ENCODE measurements around the gene RNF126.

The RNF126 gene

DNA sequence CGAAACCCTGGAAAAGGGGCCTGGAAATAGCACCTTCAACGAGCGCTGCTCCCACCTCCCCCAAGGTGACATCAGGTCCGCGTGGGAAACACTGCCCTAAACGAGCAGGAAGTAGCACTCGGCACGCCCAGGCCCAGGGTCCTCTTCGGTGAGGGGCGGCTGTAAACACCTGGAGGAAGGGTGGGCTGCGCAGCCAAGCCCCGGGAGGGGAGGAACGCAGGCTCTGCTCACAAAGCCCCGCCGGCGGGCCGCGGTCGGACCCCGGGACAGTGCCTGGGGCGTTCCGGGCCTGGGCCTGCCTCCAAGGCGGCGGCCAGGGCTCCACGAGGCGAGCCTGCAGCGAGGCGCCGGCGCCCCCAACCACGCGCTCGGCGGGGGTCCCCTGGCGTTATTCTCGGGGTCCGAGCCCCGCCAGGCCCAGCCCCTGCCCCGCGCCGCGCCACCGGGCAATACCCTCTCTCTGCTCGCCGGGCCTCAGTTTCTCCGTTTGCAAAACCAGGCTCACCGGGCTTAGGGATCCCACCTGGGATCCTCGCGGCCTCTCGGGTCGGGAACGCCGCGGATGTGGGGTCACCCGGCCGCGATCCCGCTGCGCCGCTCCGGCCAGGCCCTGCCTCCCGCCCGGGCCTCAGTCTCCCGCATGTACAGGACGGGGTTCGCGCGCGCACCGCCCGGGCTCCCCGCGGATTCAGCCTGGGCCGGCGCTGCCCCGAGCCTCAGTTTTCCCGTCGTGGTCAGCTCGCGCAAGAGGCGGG is 630 bp downstream of the RNF126 start:
- DNase-seq (ENCODE audit: low spot score): peak; percentile 70

DNA sequence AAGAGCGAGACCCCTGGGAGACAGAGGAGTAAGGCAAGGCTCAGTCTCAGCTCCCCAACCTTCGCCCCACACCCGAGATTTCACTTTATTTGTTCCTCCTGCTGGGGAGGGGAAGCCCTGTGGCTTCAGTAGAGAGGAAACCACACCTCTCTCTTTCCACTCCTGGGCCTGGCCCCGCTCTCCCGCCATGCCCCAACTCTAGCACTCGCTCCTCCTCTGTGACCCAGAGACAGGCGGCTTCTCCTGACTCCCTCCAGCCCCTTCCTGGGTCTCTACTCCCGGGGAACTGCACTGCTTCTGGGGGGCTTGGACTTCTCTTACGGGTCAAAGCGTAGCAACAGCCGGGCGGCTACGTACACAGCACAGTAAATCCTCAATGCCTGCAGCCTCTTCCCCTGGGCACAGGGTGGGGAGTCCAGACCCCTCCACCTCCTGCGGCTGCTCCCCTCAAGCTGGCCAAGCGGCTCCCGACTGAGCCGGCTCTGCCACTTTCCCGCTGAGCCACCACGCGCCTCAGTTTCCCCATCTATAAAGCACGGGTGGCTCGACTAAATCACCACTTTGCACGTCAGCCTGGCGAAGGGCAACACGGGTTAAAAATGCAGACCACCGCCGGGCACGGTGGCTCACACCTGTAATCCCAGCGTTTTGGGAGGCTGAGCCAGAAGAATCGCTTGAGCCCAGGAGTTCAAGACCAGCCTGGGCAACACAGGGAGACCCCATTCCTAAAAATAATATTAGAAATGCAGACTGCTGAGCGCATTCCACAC is 1.4 kb downstream of the RNF126 start:
- DNase-seq (ENCODE audit: low spot score): peak; percentile 32

GRCh38 chr19:660793-661426 is 2.1 kb downstream of the RNF126 start:
- DNase-seq (ENCODE audit: low spot score): peak; percentile 40

GRCh38 chr19:658916-659839 is 3.8 kb downstream of the RNF126 start:
- no peak for DNase-seq (ENCODE audit: low spot score)

GRCh38 chr19:658059-658839 is 4.8 kb downstream of the RNF126 start:
- DNase-seq (ENCODE audit: low spot score): no peak

GRCh38 chr19:657611-658010 is 5.4 kb downstream of the RNF126 start:
- no peak for DNase-seq (ENCODE audit: low spot score)

DNA sequence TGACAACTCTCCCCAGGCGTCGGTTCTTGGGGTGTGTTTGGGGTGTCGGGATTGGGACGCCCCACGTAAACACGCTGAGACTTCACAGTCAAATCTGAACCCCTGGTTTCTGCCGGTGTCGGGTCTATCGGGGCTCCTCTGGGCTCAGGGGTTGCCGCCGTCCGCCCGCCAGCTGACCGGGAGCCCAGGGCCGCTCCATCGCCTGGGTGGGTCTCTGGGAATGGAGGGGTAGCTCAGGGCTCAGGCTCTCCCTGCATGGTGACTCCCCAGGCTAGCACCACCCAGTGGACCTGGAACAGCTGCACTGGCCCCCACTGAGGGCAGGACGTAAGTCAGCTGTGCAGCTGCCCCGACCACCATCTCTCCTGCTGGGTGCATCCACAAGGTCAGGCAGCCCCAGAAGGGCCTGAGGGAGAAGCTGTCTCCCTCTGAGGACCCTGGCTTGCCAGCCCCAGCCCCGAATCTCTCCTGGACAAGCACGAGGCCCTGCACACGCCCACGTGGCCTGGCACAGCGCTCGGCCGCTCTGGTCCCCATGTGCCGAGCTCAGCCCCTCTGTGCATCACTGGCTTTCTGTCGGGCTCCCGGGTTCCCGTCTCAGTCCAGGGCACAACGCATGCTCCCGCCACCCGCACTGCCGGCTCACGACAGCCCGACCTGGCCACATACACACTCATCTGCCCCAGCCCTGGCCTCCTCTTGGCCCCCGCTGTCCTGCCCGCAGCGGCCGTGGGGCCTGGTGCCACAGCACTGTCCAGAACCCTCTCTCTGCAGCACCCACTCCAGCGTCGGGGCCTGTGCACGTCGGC is 6.1 kb downstream of the RNF126 start:
- no peak for DNase-seq (ENCODE audit: low spot score)

GRCh38 chr19:655691-656090 is 7.3 kb downstream of the RNF126 start:
- no peak for DNase-seq (ENCODE audit: low spot score)

- no peak for DNase-seq (ENCODE audit: low spot score)
Measured at GRCh38 chr19:653425-653824, 9.6 kb downstream of the RNF126 start.

DNA sequence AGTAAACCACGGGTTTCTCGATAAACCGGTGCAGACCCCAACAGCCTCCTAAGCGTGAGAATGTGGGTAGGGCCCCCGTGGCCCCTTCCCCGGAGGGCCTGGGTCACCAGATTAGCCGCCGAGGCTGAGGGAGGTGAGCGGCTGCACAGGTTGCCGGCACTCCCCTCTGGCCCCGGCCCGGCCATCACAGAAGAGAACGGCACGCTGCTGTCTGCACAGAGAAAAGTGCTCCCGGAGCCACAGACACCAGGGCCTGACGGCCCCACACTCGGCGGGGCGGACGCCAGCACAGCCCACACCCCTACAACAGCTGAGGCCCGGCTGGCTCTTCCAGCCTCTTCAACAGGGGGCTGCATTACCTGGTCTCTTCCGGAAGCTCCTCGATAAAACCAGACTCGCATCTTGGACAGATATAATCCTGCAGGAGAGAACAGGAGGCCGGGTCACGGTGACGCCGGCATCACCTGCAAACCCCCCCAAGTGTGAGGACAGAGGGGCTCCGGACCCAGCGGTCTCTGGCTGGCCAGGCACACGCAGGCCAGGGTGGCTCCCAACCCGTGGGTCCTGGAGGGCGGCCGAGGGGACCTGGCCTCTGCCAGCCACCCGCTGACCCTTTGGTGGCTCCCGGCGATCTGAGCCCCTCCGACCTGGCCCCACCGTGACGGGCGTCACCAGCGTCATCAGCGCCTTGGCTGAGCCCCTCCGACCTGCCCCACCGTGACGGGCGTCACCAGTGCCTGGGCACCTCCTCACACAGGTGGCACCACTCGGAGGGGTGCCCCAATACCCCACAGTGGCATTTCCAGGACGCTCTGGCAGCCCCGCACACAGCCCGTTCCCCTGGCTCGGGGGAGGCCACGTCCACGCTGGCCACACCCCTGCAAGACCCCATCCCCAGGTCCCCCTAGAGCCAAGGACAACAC is 10.3 kb downstream of the RNF126 start:
- DNase-seq (ENCODE audit: low spot score): no peak

- DNase-seq (ENCODE audit: low spot score): no peak
Measured at GRCh38 chr19:651991-652390, 11.0 kb downstream of the RNF126 start.

DNA sequence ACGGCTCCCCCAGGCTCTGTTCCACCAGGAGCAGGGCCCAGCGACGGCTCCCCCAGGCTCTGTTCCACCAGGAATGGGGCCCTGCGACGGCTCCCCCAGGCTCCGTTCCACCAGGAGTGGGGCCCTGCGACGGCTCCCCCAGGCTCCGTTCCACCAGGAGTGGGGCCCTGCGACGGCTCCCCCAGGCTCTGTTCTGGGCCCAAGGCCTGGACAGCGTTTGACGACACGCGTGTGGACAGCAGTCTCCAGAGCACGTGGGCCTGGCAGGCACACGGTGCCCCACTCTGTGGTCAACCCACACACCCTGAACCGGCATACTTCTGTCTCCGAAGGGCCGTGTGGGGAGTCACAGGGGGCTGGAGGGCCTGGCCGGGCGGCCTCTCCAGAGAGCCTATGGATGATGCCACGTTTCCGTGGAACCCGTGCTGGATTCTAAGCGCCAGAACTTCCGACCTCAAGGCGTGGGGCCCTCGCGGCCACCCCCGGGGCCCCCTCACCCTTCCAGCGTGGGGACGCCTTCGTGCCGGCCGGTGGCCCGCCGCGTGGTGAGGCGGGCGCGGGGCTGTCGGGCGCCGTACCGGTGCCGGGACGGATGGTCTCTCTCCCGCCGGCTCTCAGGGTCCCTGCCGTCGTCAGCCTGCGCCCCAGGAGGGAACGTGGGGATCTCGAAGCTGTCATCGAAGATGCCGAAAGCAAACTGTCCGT is 11.7 kb downstream of the RNF126 start:
- no peak for DNase-seq (ENCODE audit: low spot score)

GRCh38 chr19:650121-650520 is 12.9 kb downstream of the RNF126 start:
- no peak for DNase-seq (ENCODE audit: low spot score)

- DNase-seq (ENCODE audit: low spot score): no peak
Measured at GRCh38 chr19:648904-649801, 13.9 kb downstream of the RNF126 start.

GRCh38 chr19:648305-648704 is 14.7 kb downstream of the RNF126 start:
- DNase-seq (ENCODE audit: low spot score): no peak

DNA sequence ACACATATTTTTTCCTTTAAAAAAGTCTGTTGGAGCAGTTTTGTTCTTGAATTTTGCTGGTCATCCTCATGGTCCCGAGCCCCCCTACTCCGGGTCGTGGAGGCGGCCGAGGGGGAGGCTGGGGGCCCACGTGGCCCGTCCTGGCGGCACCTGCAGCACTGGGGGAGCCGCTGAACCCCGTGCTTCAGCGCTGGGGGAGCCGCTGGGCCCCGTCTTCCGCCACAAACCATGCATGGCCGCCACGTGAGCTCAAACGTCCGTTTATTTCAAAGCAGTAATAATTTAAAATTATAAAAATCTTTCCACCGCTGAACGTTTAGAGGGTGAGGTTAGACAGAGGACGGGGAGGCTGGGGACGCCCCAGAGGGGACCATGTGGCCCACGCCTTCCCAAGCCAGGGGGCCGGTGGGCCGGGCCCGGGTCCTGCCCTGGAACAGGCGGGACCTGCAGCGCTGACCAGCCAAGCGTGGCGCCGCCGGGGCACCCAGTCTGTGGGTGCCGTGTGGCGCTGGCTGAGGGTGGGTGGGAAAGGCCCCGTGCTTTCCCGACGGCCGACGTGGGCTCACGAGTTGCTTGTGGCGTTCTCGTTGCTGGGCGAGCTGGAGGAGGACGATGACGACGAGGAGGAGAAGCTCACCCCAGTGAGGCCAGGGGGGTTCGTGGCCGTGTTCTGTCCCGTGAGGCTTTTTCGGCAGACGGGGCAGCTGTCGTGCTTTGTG is 15.3 kb downstream of the RNF126 start:
- no peak for DNase-seq (ENCODE audit: low spot score)

Data from kidney tubule cell (primary cell).